22Rv1 (cell line): Measurements from ENCODE around the gene RIN2.

Experiments
- H3K27ac ChIP-seq: fragments of 450-650 bp; 2 replicates; pipeline ENCODE4 v1.5.1; 2017
- CTCF ChIP-seq: fragments of 450-650 bp; IDR thresholded peaks from 2 replicates; pipeline ENCODE4 v1.5.1; 2017; ENCODE audit warnings: mild to moderate bottlenecking
- ZFX ChIP-seq: fragments of 450-650 bp; IDR thresholded peaks from 2 replicates; pipeline ENCODE4 v1.6.1; 2017; ENCODE audit warnings: antibody characterized with exemption, borderline replicate concordance

Gene RIN2

GRCh38 chr20:19781235-19781634 is 23.2 kb downstream of the RIN2 start:
- H3K27ac ChIP-seq, result no peak overlapping the region
- TF ChIP-seq CTCF, result no peak
- TF ChIP-seq ZFX, result no peak

GRCh38 chr20:19782669-19783068 is 24.6 kb downstream of the RIN2 start:
- TF ChIP-seq CTCF (no peak), ZFX (no peak)
- H3K27ac ChIP-seq, result no peak overlapping the region

GRCh38 chr20:19783966-19784401 is 25.9 kb downstream of the RIN2 start:
- TF ChIP-seq ZFX (no peak), CTCF (no peak)
- H3K27ac ChIP-seq, result no peak overlapping the region

GRCh38 chr20:19784511-19785172 is 26.6 kb downstream of the RIN2 start:
- H3K27ac ChIP-seq, result no peak overlapping the region
- TF ChIP-seq ZFX, result no peak
- TF ChIP-seq CTCF, result peak; percentile 78

- TF ChIP-seq CTCF (peak; percentile 43), ZFX (no peak)
- H3K27ac ChIP-seq, result no peak overlapping the region
These were observed 27.3 kb downstream of the RIN2 start for GRCh38 chr20:19785173-19785982.

GRCh38 chr20:19785983-19786285 is 27.9 kb downstream of the RIN2 start:
- TF ChIP-seq CTCF (no peak), ZFX (no peak)
- H3K27ac ChIP-seq, result no peak overlapping the region

- no peak overlapping the region for H3K27ac ChIP-seq
- TF ChIP-seq ZFX, result no peak
- no peak for TF ChIP-seq CTCF
These were observed 28.3 kb downstream of the RIN2 start for GRCh38 chr20:19786311-19786710.
